Psoas muscle (tissue), 8 donors: Measurements from ENCODE around the gene ZNF469. TPM values are rescaled to one million over a fixed set of nuclear protein-coding genes. Genes with fewer than 3 reads are reported as not detected.

Experiments used
- ATAC-seq, 4 donors: fragments of 200-7000 bp; cut with Tn5 transposase; one replicate each; pipeline ENCODE4 v1.9.1; 2020; ENCODE audit warnings: moderate library complexity in 3 of 4, mild to moderate bottlenecking in 2 of 4
- DNase-seq, 2 donors: peaks; one replicate each; pipeline ENCODE4 v3.0.0-alpha.2; 2020
- H3K27ac ChIP-seq: fragments of 200-600 bp; one replicate; pipeline ENCODE4 v1.8.0; 2022
- H3K27me3 ChIP-seq, 3 donors: fragments of 200-600 bp in 1 of 3; one replicate each; pipeline versions ENCODE4 v1.6.1 to v1.8.0; 2013 to 2022; ENCODE audit warnings: low read length in 2 of 3, mild to moderate bottlenecking in 2 of 3, moderate library complexity in 1 of 3; ENCODE audit not compliant: insufficient read depth in 3 of 3
- H3K36me3 ChIP-seq, 2 donors: fragments of 200-600 bp in 1 of 2; one replicate each; pipeline versions ENCODE4 v1.6.1 to v1.8.0; 2013 to 2022; ENCODE audit warnings: low read depth in 1 of 2, mild to moderate bottlenecking in 1 of 2, moderate library complexity in 1 of 2; ENCODE audit not compliant: insufficient read depth in 1 of 2
- H3K4me1 ChIP-seq: fragments of 200-600 bp; one replicate; pipeline ENCODE4 v1.8.0; 2022
- H3K4me3 ChIP-seq: fragments of 200-600 bp; one replicate; pipeline ENCODE4 v1.8.0; 2022; ENCODE audit warnings: mild to moderate bottlenecking
- H3K9me3 ChIP-seq: fragments of 200-600 bp; one replicate; pipeline ENCODE4 v1.8.0; 2022
- WGBS, 3 donors: extraction: QIAGEN DNeasy Blood & Tissue Kit; methylation state at CpG; one replicate each; pipeline versions ENCODE4 v1.1.6 to v1.1.7; 2013; 5-methylcytosine and 5-hydroxymethylcytosine counted together
- intact Hi-C, 2 donors: fragments of 100-400 bp; cut with DNase I; formaldehyde crosslinking; loops; one replicate each; pipeline versions ENCODE4 v1.11.0 to v1.14.2; 2022
- polyA plus RNA-seq, 3 donors: library from polyadenylated mRNA; stranded (reverse); fragments of 200-250 nt; gene quantifications; one replicate each; pipeline ENCODE4 v1.2.3, GENCODE V29; 2013
- total RNA-seq, 4 donors: library from RNA; stranded (reverse); fragmentation: NEBNext Ultra II Directional in 2 of 4; extraction: Animal tissue kit (Norgen Biotek cat#: 25700) in 2 of 4; gene quantifications; one replicate each; pipeline versions ENCODE4 v1.2.1 to v1.2.4, GENCODE V29; 2021 to 2023
- TF ChIP-seq, protein P1 (sequence below): fragments of 200-600 bp; IDR thresholded peaks from one replicate; pipeline ENCODE4 v1.8.0; 2022; ENCODE audit warnings: antibody characterized with exemption
- donor health status: healthy with polysubstance abuse.
- donor health status: DM: no; HTN: no; CAD: no; lungs with moderate emphysema.
- donor health status: Bipolar disorder and iron deficiency.
- donor health status: healthy.
- donor health status: DM: yes; HTN: yes; CAD: no.
- donor health status: DM: no; HTN: no; CAD: no.
- donor health status: DM: no; HTN: no; CAD: no.
- donor health status: DM: yes; HTN: yes; CAD: no.

The ZNF469 gene
- total and polyA plus RNA-seq, 7 donors = 0.08 to 1.7 (median 0.30) TPM

DNA sequence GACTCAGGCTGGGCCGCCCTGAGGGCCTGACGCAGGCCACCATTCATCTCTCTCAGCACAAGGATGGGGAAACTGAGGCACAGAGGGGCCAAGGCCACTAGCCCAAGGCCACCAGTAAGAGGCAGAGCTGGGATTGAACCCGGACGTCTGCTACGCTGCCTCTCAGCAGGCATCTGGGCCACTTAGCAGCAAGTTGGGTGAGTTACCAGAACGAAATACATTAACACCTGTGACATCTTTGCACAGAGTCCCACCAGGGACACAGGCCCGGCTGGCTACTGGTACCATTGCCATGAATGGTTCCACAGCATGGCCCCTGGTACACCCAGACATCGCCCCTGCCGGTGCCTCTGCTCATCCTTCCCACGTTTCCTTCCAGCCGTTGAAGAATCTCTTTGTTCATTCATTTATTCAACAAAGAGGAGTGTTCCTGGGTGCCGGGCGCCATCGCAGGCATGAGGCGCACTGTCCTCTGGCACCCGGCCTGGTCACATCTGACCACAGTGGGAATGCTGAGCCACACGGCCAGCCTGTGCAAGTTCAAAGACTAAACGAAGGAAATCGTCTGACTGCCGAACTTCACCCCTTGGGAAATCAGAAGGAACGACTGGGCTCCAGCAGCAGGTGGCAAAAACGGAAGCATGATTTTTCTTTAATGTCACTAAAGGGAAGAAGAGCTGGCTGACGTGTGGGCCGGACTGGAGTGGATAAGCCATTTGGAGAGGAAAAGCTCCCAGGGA, 7.4 kb upstream of the ZNF469 start:
- 65 to 75% (median 67%) methylated on average over 24 of the region's 24 CpGs for WGBS, 3 donors
- ATAC-seq = no peak

GRCh38 chr16:88375996-88376834, 6.5 kb upstream of the ZNF469 start:
- 70 to 77% (median 72%) methylated on average over 50 of the region's 50 CpGs for WGBS, 3 donors
- no peak overlapping the region for H3K4me3 ChIP-seq
- no peak for ATAC-seq
- no peaks in the 10 kb centered on the region for H3K36me3 ChIP-seq
- TF ChIP-seq, protein P1, sequence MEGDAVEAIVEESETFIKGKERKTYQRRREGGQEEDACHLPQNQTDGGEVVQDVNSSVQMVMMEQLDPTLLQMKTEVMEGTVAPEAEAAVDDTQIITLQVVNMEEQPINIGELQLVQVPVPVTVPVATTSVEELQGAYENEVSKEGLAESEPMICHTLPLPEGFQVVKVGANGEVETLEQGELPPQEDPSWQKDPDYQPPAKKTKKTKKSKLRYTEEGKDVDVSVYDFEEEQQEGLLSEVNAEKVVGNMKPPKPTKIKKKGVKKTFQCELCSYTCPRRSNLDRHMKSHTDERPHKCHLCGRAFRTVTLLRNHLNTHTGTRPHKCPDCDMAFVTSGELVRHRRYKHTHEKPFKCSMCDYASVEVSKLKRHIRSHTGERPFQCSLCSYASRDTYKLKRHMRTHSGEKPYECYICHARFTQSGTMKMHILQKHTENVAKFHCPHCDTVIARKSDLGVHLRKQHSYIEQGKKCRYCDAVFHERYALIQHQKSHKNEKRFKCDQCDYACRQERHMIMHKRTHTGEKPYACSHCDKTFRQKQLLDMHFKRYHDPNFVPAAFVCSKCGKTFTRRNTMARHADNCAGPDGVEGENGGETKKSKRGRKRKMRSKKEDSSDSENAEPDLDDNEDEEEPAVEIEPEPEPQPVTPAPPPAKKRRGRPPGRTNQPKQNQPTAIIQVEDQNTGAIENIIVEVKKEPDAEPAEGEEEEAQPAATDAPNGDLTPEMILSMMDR = no peak
- DNase-seq = peak; percentile 9 to 46
- H3K9me3 ChIP-seq = no peaks in the 10 kb centered on the region
- no peaks in the 10 kb centered on the region for H3K27me3 ChIP-seq
- intact Hi-C loops = loop anchor here in 1 of 2 donors (5.0 kb wide), 1 partner anchor 34 kb away; no protein-coding TSS in a partner anchor
- H3K4me1 ChIP-seq = no peaks in the 10 kb centered on the region
- H3K27ac ChIP-seq = no peak overlapping the region

More for the DNA sequence above, 7.4 kb upstream of the ZNF469 start:
- H3K27ac ChIP-seq = no peak overlapping the region
- peak; percentile 17 to 22 for DNase-seq
- no peak overlapping the region for H3K4me3 ChIP-seq
- intact Hi-C loops = loop anchor here in 1 of 2 donors (5.0 kb wide), 1 partner anchor 33 kb away; no protein-coding TSS in a partner anchor
- TF ChIP-seq, protein P1 = no peak
- H3K27me3 ChIP-seq = no peaks in the 10 kb centered on the region
- H3K4me1 ChIP-seq = no peaks in the 10 kb centered on the region
- no peaks in the 10 kb centered on the region for H3K36me3 ChIP-seq
- H3K9me3 ChIP-seq = no peaks in the 10 kb centered on the region

DNA sequence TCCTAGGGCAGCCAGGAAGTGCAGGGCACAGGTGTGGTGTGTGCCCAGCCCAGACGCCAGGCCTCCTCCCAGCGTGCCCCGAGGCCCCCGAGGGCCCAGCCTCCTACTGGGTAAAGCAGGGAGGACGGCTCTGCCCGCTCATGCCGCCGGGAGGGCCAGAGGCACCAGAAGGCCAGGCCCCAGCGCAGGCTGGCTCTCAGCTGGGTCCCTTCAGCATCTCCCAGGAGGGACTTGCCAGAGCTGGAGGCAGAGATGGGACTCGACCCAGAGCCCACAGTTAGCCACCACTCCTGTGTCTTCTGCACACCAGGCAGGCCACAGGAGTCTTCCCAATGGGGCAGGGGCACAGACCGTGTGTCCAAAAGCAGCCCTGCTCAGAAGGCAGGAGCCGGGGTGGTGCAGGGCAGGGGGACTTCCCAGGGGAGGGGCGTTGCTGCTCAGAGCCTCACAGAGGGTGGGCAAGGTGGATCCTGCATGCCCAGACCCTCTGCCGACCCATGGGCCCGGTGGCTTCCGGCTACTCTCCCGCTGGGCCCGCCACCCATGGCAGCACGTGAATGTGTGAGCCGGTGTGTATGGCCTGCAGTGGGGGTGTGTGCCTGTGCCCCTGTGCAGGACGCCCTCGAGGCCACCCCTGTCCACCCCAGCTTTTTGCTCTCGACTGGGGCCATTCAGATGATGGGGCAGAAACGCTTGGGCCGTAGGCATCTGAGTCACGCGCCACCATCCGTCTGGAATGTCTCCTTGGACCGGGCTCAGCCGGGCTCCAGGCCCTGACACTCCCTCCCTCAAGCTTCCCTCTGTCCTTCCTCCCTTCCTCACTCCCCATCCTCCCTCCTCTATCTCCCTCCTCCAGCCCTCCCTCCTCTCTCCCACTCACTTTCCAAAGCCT, 5.7 kb upstream of the ZNF469 start:
- DNase-seq (peak; percentile 3 to 38), ATAC-seq (peak in 3 of 4 donors; percentile 18 to 22 (median 19))
- Histone ChIP-seq H3K9me3 (no peaks in the 10 kb centered on the region), H3K27me3 (no peaks in the 10 kb centered on the region), H3K4me1 (no peaks in the 10 kb centered on the region), H3K4me3 (no peak overlapping the region), H3K27ac (no peak overlapping the region), H3K36me3 (no peaks in the 10 kb centered on the region)
- TF ChIP-seq, protein P1 = no peak
- intact Hi-C loops = loop anchor here in 1 of 2 donors (5.0 kb wide), 1 partner anchor 35 kb away; no protein-coding TSS in a partner anchor
- 76 to 84% (median 81%) methylated on average over 27 to 30 of the region's 30 CpGs for WGBS, 3 donors

DNA sequence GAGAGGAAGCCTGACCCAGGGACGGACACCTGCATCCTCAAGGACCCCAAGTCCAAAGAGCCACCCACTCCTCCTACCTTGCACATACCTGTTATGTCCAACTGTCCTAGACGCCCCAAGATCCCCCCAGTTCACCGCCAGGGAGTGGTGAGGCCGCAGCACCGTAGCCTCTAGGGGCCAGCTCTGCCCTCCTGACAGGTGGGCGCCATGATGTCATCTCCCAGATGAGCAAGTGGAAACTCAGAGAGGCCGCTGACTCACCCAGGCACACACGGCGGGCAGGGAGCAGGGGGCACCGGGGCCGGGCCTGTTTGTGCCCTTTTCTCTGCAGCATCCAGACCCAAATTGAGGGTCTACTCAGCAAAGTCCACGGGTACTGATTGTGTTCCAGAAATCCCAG, 4.8 kb upstream of the ZNF469 start:
- intact Hi-C loops = loop anchor here in 1 of 2 donors (5.0 kb wide), 1 partner anchor 36 kb away; no protein-coding TSS in a partner anchor
- no peak for DNase-seq
- Histone ChIP-seq H3K9me3 (no peaks in the 10 kb centered on the region), H3K27me3 (no peaks in the 10 kb centered on the region), H3K4me3 (no peak overlapping the region), H3K27ac (no peak overlapping the region), H3K36me3 (no peaks in the 10 kb centered on the region), H3K4me1 (no peaks in the 10 kb centered on the region)
- WGBS, 3 donors = 89 to 96% (median 94%) methylated on average over 12 of the region's 12 CpGs
- TF ChIP-seq, protein P1 = no peak
- no peak for ATAC-seq
